Gastroesophageal sphincter (tissue), 3 donors: ENCODE data around the gene SMKR1.

Experiments
- EP300 ChIP-seq: sonication (generic); formaldehyde crosslinking; IDR thresholded peaks from one replicate; pipeline ENCODE4 v1.6.1; 2017; ENCODE audit warnings: antibody characterized with exemption, mild to moderate bottlenecking
- POLR2A ChIP-seq, 2 donors: fragments of 450-650 bp; IDR thresholded peaks; one replicate each; pipeline ENCODE4 v1.6.1; 2017; ENCODE audit warnings: antibody characterized with exemption in 2 of 2, mild to moderate bottlenecking in 2 of 2, moderate library complexity in 1 of 2
- POLR2AphosphoS5 ChIP-seq: sonication (generic); formaldehyde crosslinking; IDR thresholded peaks from one replicate; pipeline ENCODE4 v1.6.1; 2017; ENCODE audit warnings: antibody characterized with exemption
- TF ChIP-seq, protein P1 (sequence below), 4 experiments: fragments of 200-600 bp in 2 of 4; fragments of 450-650 bp in 2 of 4; sonication (generic) in 1 of 4; IDR thresholded peaks; one replicate each; pipeline ENCODE4 v1.5.1; 2017 to 2019; ENCODE audit warnings: antibody characterized with exemption in 4 of 4, mild to moderate bottlenecking in 2 of 4, moderate library complexity in 2 of 4

DNA sequence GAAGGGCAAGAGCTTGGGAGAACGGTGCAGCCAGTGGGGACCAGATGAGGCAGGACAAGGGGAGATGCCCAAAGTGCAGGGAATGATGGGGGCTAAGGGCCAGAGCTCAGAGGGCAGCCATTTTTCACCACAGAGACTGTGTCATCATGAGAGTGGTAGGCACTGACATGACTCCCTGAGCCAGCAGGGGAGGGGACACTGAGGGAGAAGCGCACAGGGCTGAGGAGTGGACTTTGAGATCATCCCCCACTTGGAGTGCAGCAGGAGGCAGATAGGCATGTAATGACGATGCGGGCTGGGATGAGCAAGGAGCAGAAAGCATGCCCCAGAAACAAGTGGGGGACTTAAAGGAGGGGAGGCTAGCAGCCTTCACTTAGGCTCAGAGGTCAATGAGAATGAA, 5.2 kb upstream of the SMKR1 start:
- TF ChIP-seq POLR2A (IDR thresholded peaks at IDR 0.05) (no peak), POLR2AphosphoS5 (no peak), EP300 (no peak)
- TF ChIP-seq, protein P1, sequence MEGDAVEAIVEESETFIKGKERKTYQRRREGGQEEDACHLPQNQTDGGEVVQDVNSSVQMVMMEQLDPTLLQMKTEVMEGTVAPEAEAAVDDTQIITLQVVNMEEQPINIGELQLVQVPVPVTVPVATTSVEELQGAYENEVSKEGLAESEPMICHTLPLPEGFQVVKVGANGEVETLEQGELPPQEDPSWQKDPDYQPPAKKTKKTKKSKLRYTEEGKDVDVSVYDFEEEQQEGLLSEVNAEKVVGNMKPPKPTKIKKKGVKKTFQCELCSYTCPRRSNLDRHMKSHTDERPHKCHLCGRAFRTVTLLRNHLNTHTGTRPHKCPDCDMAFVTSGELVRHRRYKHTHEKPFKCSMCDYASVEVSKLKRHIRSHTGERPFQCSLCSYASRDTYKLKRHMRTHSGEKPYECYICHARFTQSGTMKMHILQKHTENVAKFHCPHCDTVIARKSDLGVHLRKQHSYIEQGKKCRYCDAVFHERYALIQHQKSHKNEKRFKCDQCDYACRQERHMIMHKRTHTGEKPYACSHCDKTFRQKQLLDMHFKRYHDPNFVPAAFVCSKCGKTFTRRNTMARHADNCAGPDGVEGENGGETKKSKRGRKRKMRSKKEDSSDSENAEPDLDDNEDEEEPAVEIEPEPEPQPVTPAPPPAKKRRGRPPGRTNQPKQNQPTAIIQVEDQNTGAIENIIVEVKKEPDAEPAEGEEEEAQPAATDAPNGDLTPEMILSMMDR (IDR thresholded peaks at IDR 0.05): no peak
